Measurements from ENCODE around the gene LZTS2. TPM values are rescaled to one million over a fixed set of nuclear protein-coding genes. Genes with fewer than 3 reads are reported as not detected.

Gene LZTS2
- total RNA-seq, 1 experiment from 2014 or later, result 58.3 TPM

DNA sequence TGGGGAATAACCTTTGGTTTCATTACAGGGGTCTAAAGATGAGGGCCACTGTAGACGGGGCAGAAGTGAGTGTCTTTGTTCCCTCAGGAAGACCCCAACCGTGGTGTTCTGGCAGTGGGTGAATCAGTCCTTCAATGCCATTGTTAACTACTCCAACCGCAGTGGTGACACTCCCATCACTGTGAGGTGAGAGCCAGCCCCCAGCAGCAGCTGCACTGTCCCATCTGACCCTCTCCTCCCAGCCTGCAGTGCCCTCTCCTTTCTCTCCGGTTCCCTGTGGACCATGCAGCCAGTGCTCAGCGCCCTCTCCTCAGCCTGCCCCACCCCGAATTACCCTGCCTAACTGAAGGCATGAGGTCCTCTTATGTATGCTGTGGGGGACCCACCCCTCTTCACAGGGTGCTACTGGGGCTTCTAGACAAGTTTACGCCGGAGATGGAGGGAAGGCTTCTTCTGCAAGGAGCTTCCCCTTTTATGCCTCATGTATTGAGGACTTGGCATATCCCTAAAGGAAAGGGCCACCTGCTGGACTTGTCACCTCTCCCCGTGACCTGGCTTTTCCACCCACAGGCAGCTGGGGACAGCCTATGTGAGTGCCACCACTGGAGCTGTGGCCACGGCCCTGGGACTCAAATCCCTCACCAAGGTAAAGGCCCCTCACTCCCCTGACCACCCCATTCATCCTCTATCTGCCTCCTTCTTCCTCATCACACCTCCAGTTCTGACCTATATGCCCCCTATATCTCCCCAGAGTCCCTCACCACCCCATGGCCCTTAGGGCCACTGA is 36.5 kb downstream of the LZTS2 start:
- Histone ChIP-seq H3K27me3 (ENCODE audit: low read length) (no peaks in the 10 kb centered on the region), H3K4me2 (ENCODE audit: low read length) (no peak overlapping the region), H4K20me1 (ENCODE audit: low read length) (no peaks in the 10 kb centered on the region), H3K79me2 (ENCODE audit: low read length) (peaks cover 16% of the 10 kb centered on the region), H3K9me3 (ENCODE audit: low read length) (no peaks in the 10 kb centered on the region), H3K4me1 (ENCODE audit: insufficient read depth, low read length) (peaks cover 8% of the 10 kb centered on the region), H3K36me3 (ENCODE audit: low read depth, low read length) (peaks cover 9% of the 10 kb centered on the region; the same call in 1 of the 2 replicates), H3K9me2 (replicated peaks; ENCODE audit: low read length) (no peaks in the 10 kb centered on the region), H3K9ac (ENCODE audit: low read length) (no peak overlapping the region), H3K4me3 (ENCODE audit: low read length) (no peak overlapping the region), H3K27ac (ENCODE audit: low read length) (no peak overlapping the region), H3F3A (ENCODE audit: low read length, unreplicated experiment) (no peaks in the 10 kb centered on the region), H2AFZ (ENCODE audit: low read length) (no peak overlapping the region)
- ATAC-seq, result no peak
- BruUV-seq (replicated peaks), result no TSS peak
- intact Hi-C loops (cut with micrococcal nuclease), result no loop called here
- TF ChIP-seq EZH2 (IDR thresholded peaks at IDR 0.05; ENCODE audit: low read length, unreplicated experiment), result no peak
- no peak for TF ChIP-seq EZH2phosphoT487 (IDR thresholded peaks at IDR 0.05; ENCODE audit: borderline replicate concordance, low read length)
- TF ChIP-seq, protein P1, sequence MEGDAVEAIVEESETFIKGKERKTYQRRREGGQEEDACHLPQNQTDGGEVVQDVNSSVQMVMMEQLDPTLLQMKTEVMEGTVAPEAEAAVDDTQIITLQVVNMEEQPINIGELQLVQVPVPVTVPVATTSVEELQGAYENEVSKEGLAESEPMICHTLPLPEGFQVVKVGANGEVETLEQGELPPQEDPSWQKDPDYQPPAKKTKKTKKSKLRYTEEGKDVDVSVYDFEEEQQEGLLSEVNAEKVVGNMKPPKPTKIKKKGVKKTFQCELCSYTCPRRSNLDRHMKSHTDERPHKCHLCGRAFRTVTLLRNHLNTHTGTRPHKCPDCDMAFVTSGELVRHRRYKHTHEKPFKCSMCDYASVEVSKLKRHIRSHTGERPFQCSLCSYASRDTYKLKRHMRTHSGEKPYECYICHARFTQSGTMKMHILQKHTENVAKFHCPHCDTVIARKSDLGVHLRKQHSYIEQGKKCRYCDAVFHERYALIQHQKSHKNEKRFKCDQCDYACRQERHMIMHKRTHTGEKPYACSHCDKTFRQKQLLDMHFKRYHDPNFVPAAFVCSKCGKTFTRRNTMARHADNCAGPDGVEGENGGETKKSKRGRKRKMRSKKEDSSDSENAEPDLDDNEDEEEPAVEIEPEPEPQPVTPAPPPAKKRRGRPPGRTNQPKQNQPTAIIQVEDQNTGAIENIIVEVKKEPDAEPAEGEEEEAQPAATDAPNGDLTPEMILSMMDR (conservative IDR thresholded peaks at IDR 0.05; ENCODE audit: low read depth, low read length), result no peak
- DNase-seq, result no peak
- ChIA-PET POLR2A (ENCODE audit: unreplicated experiment) (no interaction called here), CTCF (no interaction called here)

DNA sequence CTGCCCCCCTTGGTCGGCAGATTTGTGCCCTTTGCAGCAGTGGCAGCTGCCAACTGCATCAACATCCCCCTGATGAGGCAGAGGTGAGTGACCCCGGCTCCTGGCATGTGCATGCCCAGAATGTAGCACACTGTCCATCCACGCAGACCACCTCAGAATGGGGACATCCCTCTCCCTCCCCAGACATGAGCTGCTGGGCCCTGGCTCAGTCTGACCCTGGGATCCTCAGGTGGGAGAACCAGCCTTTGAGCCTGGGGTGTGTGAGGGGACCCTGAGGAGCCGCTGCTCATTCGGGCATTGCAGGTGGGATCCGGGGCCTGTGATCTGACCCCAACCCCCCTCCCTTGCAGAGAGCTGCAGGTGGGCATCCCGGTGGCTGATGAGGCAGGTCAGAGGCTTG is 37.1 kb downstream of the LZTS2 start:
- ChIA-PET CTCF (no interaction called here), POLR2A (ENCODE audit: unreplicated experiment) (no interaction called here)
- H3K9ac ChIP-seq (ENCODE audit: low read length), result no peak overlapping the region
- ATAC-seq (no peak), DNase-seq (no peak)
- no peak overlapping the region for H3K27ac ChIP-seq (ENCODE audit: low read length)
- no peaks in the 10 kb centered on the region for H3K9me3 ChIP-seq (ENCODE audit: low read length)
- H3K36me3 ChIP-seq (ENCODE audit: low read depth, low read length), result peaks cover 9% of the 10 kb centered on the region; the same call in 1 of the 2 replicates
- BruUV-seq (replicated peaks), result no TSS peak
- no peaks in the 10 kb centered on the region for H3F3A ChIP-seq (ENCODE audit: low read length, unreplicated experiment)
- no peak overlapping the region for H2AFZ ChIP-seq (ENCODE audit: low read length)
- no peaks in the 10 kb centered on the region for H4K20me1 ChIP-seq (ENCODE audit: low read length)
- intact Hi-C loops (cut with micrococcal nuclease), result no loop called here
- no peaks in the 10 kb centered on the region for H3K27me3 ChIP-seq (ENCODE audit: low read length)
- peaks cover 16% of the 10 kb centered on the region for H3K79me2 ChIP-seq (ENCODE audit: low read length)
- no peak overlapping the region for H3K4me3 ChIP-seq (ENCODE audit: low read length)
- no peaks in the 10 kb centered on the region for H3K9me2 ChIP-seq (replicated peaks; ENCODE audit: low read length)
- TF ChIP-seq EZH2phosphoT487 (IDR thresholded peaks at IDR 0.05; ENCODE audit: borderline replicate concordance, low read length), result no peak
- TF ChIP-seq, protein P1 (conservative IDR thresholded peaks at IDR 0.05; ENCODE audit: low read depth, low read length), result no peak
- TF ChIP-seq EZH2 (IDR thresholded peaks at IDR 0.05; ENCODE audit: low read length, unreplicated experiment), result no peak
- peaks cover 8% of the 10 kb centered on the region for H3K4me1 ChIP-seq (ENCODE audit: insufficient read depth, low read length)
- no peak overlapping the region for H3K4me2 ChIP-seq (ENCODE audit: low read length)

DNA sequence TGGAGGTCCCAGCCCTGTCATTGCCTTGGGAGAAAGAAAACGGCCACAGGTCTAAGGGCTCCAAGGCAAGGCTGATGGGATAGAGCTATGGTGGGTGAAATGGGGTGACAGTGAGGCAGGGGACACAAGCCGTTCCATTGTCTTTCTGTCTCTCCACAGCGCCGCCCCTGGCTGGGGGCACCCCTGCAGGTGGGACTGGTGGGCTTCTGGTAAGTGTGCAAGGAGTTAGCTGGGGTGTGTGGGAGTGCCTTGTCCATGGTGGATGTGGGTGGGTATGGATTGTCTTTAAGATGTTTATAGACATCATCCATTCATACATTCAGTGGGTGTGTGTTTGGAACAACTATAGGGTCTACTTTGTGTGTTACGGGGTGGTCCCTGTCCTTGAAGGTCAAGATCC is 38.9 kb downstream of the LZTS2 start:
- ATAC-seq (no peak), DNase-seq (no peak)
- H3K4me2 ChIP-seq (ENCODE audit: low read length), result no peak overlapping the region
- H3K9ac ChIP-seq (ENCODE audit: low read length), result no peak overlapping the region
- peaks cover 9% of the 10 kb centered on the region; the same call in 1 of the 2 replicates for H3K36me3 ChIP-seq (ENCODE audit: low read depth, low read length)
- H3K4me1 ChIP-seq (ENCODE audit: insufficient read depth, low read length), result peaks cover 11% of the 10 kb centered on the region
- H4K20me1 ChIP-seq (ENCODE audit: low read length), result no peaks in the 10 kb centered on the region
- H2AFZ ChIP-seq (ENCODE audit: low read length), result no peak overlapping the region
- ChIA-PET POLR2A (ENCODE audit: unreplicated experiment) (no interaction called here), CTCF (no interaction called here)
- no TSS peak for BruUV-seq (replicated peaks)
- H3K79me2 ChIP-seq (ENCODE audit: low read length), result peaks cover 10% of the 10 kb centered on the region
- H3K9me2 ChIP-seq (replicated peaks; ENCODE audit: low read length), result no peaks in the 10 kb centered on the region
- no peaks in the 10 kb centered on the region for H3K27me3 ChIP-seq (ENCODE audit: low read length)
- TF ChIP-seq EZH2phosphoT487 (IDR thresholded peaks at IDR 0.05; ENCODE audit: borderline replicate concordance, low read length), result no peak
- TF ChIP-seq EZH2 (IDR thresholded peaks at IDR 0.05; ENCODE audit: low read length, unreplicated experiment), result no peak
- TF ChIP-seq, protein P1 (conservative IDR thresholded peaks at IDR 0.05; ENCODE audit: low read depth, low read length), result no peak
- no peaks in the 10 kb centered on the region for H3K9me3 ChIP-seq (ENCODE audit: low read length)
- no peak overlapping the region for H3K27ac ChIP-seq (ENCODE audit: low read length)
- H3F3A ChIP-seq (ENCODE audit: low read length, unreplicated experiment), result no peaks in the 10 kb centered on the region
- H3K4me3 ChIP-seq (ENCODE audit: low read length), result no peak overlapping the region
- intact Hi-C loops (cut with micrococcal nuclease), result no loop called here

Data from PC-3 (cell line).